Ishikawa (cell line): Measurements from ENCODE around the gene BTBD16.

Experiments used
- EP300 ChIP-seq: IDR thresholded peaks from 2 replicates; pipeline ENCODE4 v1.6.1; 2012; ENCODE audit warnings: borderline replicate concordance
- MAX ChIP-seq: IDR thresholded peaks from 2 replicates; pipeline ENCODE4 v1.6.1; 2012
- RAD21 ChIP-seq: IDR thresholded peaks from 2 replicates; pipeline ENCODE4 v1.6.1; 2012; ENCODE audit warnings: low read depth
- REST ChIP-seq: IDR thresholded peaks from 2 replicates; pipeline ENCODE4 v1.6.1; 2012; ENCODE audit warnings: low read depth, mild to moderate bottlenecking
- TCF12 ChIP-seq: IDR thresholded peaks from 2 replicates; pipeline ENCODE4 v1.6.1; 2012; ENCODE audit warnings: low read depth

DNA sequence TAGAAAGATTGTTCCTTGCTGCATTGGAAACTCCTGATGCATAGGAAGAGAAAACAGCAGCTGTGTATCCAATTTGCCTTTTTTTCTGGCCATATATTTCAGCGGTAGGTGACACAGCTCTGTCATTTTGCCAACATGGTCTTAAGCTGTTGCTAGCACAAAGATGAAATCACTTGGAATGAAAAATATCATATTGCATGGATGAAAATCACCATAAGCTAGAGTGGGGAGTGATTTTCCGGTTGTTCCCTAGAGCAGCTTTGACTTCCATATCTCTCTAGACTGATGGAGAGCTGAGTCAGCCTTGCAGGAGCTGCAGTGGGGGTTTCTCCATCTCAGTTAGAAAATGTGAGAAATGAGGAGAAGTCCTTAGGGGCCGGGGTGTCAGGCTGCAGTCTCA, 38.3 kb upstream of the BTBD16 start:
- TF ChIP-seq MAX (no peak), TCF12 (no peak), RAD21 (no peak), REST (no peak), EP300 (no peak)
